GM10266 (cell line): ENCODE results near the gene TMEM271.

Experiments used
- DNase-seq: peaks from one replicate; pipeline ENCODE4 v3.0.0; 2012; ENCODE audit errors: extremely low spot score
- TF ChIP-seq, protein P1 (sequence below): IDR thresholded peaks from 2 replicates; pipeline ENCODE4 v1.5.1; 2012; ENCODE audit warnings: mild to moderate bottlenecking, low read depth; ENCODE audit not compliant: control insufficient read depth, insufficient read depth; ENCODE audit errors: missing control alignments

Gene TMEM271

DNA sequence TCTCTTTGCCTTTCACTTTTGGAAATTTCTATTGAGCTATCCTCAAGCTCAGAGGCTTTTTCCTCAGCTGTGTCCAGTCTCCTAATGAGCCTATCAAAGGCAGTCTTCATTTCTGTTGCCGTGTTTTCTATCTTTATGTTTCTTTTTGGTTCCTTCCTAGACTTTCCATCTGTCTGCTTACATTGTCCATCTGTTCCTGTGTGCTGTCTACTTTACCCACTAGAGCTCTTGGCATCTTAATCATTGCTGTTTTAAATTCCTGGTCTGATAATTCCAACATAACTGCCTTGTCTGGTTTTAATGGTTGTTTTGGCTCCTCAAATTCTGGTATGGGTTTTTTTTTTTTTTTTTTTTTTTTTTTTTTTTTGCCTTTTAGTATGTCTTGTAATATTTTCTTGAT is 40.0 kb upstream of the TMEM271 start:
- TF ChIP-seq, protein P1, sequence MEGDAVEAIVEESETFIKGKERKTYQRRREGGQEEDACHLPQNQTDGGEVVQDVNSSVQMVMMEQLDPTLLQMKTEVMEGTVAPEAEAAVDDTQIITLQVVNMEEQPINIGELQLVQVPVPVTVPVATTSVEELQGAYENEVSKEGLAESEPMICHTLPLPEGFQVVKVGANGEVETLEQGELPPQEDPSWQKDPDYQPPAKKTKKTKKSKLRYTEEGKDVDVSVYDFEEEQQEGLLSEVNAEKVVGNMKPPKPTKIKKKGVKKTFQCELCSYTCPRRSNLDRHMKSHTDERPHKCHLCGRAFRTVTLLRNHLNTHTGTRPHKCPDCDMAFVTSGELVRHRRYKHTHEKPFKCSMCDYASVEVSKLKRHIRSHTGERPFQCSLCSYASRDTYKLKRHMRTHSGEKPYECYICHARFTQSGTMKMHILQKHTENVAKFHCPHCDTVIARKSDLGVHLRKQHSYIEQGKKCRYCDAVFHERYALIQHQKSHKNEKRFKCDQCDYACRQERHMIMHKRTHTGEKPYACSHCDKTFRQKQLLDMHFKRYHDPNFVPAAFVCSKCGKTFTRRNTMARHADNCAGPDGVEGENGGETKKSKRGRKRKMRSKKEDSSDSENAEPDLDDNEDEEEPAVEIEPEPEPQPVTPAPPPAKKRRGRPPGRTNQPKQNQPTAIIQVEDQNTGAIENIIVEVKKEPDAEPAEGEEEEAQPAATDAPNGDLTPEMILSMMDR = no peak
- no peak for DNase-seq

DNA sequence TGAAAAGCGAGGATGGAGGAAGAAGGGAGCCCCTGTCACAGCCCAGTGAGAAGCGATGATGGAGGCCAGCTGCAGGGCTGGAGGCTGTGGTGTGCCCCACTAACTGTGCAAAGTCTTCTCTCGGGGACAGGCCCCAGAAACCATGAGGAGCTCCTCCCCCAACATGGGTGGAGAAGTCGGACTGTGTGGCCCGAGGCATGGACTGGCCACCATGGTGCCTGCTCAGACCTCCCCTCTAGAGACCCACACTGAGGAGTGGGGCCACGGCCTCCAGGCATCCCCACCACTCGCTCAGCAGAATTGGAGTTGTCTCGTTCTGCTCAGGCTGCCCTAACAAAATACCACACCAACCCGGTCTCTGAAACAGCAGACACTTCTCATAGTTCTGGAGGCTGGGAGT is 37.0 kb upstream of the TMEM271 start:
- TF ChIP-seq, protein P1 = no peak

DNA sequence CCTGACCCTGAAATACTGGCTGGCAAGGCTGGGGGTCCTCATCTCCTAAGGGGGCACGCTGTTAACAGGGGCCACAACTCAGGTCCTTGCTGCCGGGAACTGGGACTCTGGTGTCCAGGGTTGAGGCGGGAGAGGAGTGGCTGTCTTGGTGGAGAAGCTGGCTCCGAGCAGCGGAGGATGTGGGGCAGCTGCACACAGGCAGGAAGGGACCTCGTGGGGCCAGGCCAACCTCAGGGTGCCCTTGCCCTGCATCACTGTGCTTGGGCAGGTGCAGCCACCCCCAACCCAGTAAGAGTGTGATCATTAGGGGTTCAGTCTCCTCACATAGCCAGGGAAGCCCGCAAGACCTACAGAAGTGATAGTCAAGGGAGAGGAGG is 36.6 kb upstream of the TMEM271 start:
- TF ChIP-seq, protein P1 = no peak
- no peak for DNase-seq

More for the DNA sequence above, 37.0 kb upstream of the TMEM271 start:
- DNase-seq = no peak

DNA sequence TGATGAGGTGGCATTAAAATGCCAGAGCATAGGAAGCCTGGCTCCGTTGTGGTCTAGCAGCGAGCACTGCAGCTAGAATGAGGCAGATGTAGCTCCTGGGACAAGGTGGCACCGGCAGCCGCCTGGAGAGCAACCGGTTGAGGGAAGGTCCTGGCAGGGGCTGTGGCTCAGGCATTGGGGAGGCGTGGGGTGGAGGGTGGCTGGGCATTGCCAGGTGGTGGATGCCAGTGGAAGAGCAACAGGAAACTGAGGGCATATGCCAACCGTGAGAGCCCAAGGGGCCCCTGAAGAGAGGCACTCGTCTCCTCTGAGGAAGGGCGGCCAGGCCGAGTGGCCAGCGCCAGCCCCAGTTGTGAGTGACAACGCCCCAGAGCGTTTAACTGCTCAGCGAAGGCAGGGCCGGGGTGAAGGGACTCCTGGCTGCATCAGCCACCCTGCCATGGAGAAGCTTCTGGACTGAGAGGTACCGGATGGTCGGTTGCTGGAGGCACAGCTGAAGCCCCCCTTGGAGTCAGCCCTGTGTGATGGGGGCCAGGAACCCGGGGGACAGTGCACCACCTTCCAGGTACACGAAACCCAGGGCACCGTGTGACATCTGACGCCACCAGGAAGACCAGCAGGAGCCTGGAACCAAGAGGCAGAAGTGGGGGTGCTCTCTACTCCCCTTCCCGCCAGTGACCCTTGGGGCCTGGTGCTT is 36.1 kb upstream of the TMEM271 start:
- TF ChIP-seq, protein P1 = no peak

DNA sequence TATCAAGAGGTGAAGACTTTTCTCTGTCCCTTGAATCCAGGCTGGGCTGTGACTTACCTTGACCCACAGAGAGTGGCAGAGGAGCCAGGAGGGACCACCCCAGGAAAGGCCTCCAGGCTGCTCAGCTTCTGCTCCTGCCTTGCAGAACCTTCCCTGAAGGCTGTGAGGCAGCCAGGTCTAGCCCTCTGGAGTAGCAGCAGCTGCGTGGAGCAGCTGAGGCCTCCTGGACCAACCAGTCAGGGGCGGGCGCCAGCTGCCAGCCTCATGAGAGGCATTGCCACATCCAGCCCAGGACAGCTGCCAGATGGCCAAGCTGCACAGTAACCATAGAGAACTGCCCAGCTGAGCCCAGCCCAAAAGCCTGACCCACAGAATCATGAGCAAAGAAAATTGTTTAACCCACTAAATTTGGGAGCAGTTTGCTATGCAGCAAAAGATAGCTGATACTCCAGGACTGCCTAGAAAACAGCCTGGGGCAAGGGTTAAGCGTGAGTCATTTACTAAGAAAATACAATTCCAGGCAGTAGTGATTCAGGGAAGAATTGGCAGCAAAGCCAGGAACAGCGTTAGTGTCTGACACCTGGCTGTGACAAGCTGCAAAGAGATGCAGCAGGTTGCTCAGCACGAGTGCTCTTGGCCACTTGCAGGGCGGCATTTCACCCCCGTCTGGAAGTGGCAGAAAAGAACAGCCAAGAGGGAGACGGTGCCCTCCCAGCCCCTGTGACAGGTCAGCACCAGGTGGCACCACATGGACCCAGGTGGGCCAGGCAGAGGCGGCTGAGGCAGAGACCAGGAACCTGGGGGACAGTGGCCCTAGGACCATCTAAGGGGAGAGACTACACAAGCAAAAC is 34.5 kb upstream of the TMEM271 start:
- no peak for DNase-seq
- TF ChIP-seq, protein P1 = no peak

More for the DNA sequence above, 36.1 kb upstream of the TMEM271 start:
- DNase-seq = no peak

DNA sequence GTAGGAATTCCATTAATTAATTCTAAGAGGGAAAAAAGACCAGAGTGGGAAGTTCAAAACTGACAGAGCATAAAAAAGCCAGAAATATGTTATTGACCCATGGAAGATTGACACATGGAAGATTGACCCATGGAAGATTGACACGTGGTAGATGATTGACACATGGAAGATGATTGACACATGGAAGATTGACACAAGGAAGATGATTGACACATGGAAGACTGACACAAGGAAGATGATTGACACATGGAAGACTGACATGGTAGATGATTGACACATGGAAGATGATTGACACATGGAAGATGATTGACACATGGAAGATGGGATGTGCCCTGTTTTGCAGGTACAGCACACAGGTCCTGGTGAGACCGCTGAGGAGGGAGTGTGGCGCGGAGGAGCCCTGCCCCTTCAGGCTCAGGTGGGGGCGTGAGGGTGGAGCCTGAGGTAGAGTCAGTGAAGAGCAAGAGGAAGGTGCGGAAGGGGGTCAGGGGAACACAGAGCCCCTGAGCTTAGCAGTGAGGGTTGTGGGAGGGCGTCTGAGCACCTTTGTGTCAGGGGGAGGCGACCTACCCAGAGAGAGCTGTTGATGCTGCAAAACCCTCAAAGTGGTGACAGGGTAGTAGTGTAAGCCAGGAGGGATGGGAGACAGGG is 33.4 kb upstream of the TMEM271 start:
- TF ChIP-seq, protein P1 = no peak
- DNase-seq = no peak
